Measurements from ENCODE around the gene CYTH4.

The CYTH4 gene

GRCh38 chr22:37354670-37355069 is 72.4 kb downstream of the CYTH4 start:
- no peak overlapping the region for H3K4me3 ChIP-seq (ENCODE audit: low read depth, low read length)

GRCh38 chr22:37355174-37355573 is 72.9 kb downstream of the CYTH4 start:
- TF ChIP-seq CTCF (IDR thresholded peaks at IDR 0.05; ENCODE audit: borderline replicate concordance, insufficient read depth, low read depth, low read length) = no peak
- H3K4me3 ChIP-seq (ENCODE audit: low read depth, low read length) = no peak overlapping the region

More at GRCh38 chr22:37354670-37355069, 72.4 kb downstream of the CYTH4 start:
- no peak for TF ChIP-seq CTCF (IDR thresholded peaks at IDR 0.05; ENCODE audit: borderline replicate concordance, insufficient read depth, low read depth, low read length)

- TF ChIP-seq CTCF (IDR thresholded peaks at IDR 0.05; ENCODE audit: borderline replicate concordance, insufficient read depth, low read depth, low read length) = no peak
Observed at GRCh38 chr22:37356922-37357321, 74.6 kb downstream of the CYTH4 start.

GRCh38 chr22:37357446-37358075 is 75.3 kb downstream of the CYTH4 start:
- H3K4me3 ChIP-seq (ENCODE audit: low read depth, low read length) = no peak overlapping the region
- no peak for TF ChIP-seq CTCF (IDR thresholded peaks at IDR 0.05; ENCODE audit: borderline replicate concordance, insufficient read depth, low read depth, low read length)

More at GRCh38 chr22:37356922-37357321, 74.6 kb downstream of the CYTH4 start:
- H3K4me3 ChIP-seq (ENCODE audit: low read depth, low read length) = no peak overlapping the region

- TF ChIP-seq CTCF (IDR thresholded peaks at IDR 0.05; ENCODE audit: borderline replicate concordance, insufficient read depth, low read depth, low read length) = no peak
- no peak overlapping the region for H3K4me3 ChIP-seq (ENCODE audit: low read depth, low read length)
Observed at GRCh38 chr22:37358386-37358785, 76.1 kb downstream of the CYTH4 start.

- no peak overlapping the region for H3K4me3 ChIP-seq (ENCODE audit: low read depth, low read length)
- no peak for TF ChIP-seq CTCF (IDR thresholded peaks at IDR 0.05; ENCODE audit: borderline replicate concordance, insufficient read depth, low read depth, low read length)
Observed at GRCh38 chr22:37358917-37359316, 76.6 kb downstream of the CYTH4 start.

GRCh38 chr22:37362621-37363020 is 80.3 kb downstream of the CYTH4 start:
- no peak for TF ChIP-seq CTCF (IDR thresholded peaks at IDR 0.05; ENCODE audit: borderline replicate concordance, insufficient read depth, low read depth, low read length)
- no peak overlapping the region for H3K4me3 ChIP-seq (ENCODE audit: low read depth, low read length)

Measured in GM12875 (cell line).